HepG2 (cell line): ENCODE data around the gene CBLC. TPM values are rescaled to one million over a fixed set of nuclear protein-coding genes. Genes with fewer than 3 reads are reported as not detected.

ENCODE experiments used
- ATAC-seq: fragments of 200-7000 bp; cut with Tn5 transposase; 3 replicates; pipeline ENCODE4 v1.9.1; 2020; ENCODE audit warnings: mild to moderate bottlenecking, moderate library complexity
- BruUV-seq: library from RNA; stranded (reverse); fragments of 400-500 nt; replicated peaks from 2 replicates; lab custom pipeline; 2021; lab: Mats Ljungman, UMichigan
- CTCF ChIA-PET: fragments of 300-600 bp; formaldehyde crosslinking; extraction: SDS; loops from one replicate; lab custom pipeline; 2021; ENCODE audit warnings: low total read pairs, inconsistent platforms, low intra/inter-chr PET ratio; lab: Yijun Ruan, JAX
- POLR2A ChIA-PET: fragments of 350-600 bp; sonication (Branson Sonifier 250); formaldehyde crosslinking; loops from one replicate; lab custom pipeline; 2020; ENCODE audit warnings: antibody characterized with exemption, inconsistent platforms; lab: Yijun Ruan, JAX
- DNase-seq: peaks from one replicate; pipeline ENCODE4 v3.0.0-alpha.2; 2015; ENCODE audit warnings: low spot score
- FAIRE-seq: peaks from 3 replicates; lab custom pipeline; 2011; peaks lifted over from hg19 to GRCh38; lab: Jason Lieb, UNC
- H2AFZ ChIP-seq: one replicate; pipeline ENCODE4 v1.6.1; 2011; ENCODE audit warnings: low read length, inconsistent platforms
- H3K27ac ChIP-seq: fragments of 300-600 bp; 3 replicates; pipeline ENCODE4 v1.8.0; 2011; ENCODE audit warnings: mixed run types, mild to moderate bottlenecking, mixed read lengths, low read length, inconsistent platforms; ENCODE audit not compliant: insufficient read depth; ENCODE audit errors: extremely low read length
- H3K27me3 ChIP-seq, 2 experiments: fragments of 200-600 bp in 1 of 2; 2 replicates in 1 of 2; 3 replicates in 1 of 2; pipeline versions ENCODE4 v1.6.0 to v1.8.0; 2011; ENCODE audit warnings: low read length in 2 of 2, mild to moderate bottlenecking in 2 of 2, moderate library complexity in 2 of 2, inconsistent platforms in 1 of 2; ENCODE audit not compliant: insufficient read depth in 2 of 2, control insufficient read depth in 1 of 2
- H3K36me3 ChIP-seq, 2 experiments: fragments of 200-600 bp in 1 of 2; replicated peaks in 1 of 2; 2 replicates in 1 of 2; 3 replicates in 1 of 2; pipeline versions ENCODE4 v1.5.1 to v1.8.0; 2011; ENCODE audit warnings: low read length in 2 of 2, inconsistent platforms in 1 of 2; ENCODE audit not compliant: insufficient read depth in 2 of 2, control insufficient read depth in 1 of 2
- H3K4me1 ChIP-seq: 2 replicates; pipeline ENCODE4 v1.5.1; 2012; ENCODE audit warnings: low read length, inconsistent platforms; ENCODE audit not compliant: insufficient read depth
- H3K4me2 ChIP-seq: 2 replicates; pipeline ENCODE4 v1.6.0; 2011; ENCODE audit warnings: low read depth, low read length, inconsistent platforms
- H3K4me3 ChIP-seq, 3 experiments: fragments of 200-600 bp in 1 of 3; sonication (generic), shearing (Covaris generic) in 1 of 3; replicated peaks in 1 of 3; 2 replicates each; pipeline ENCODE4 v1.5.1; 2011 to 2016; ENCODE audit warnings: low read length in 3 of 3, inconsistent platforms in 2 of 3, low read depth in 2 of 3, mild to moderate bottlenecking in 2 of 3, control low read depth in 1 of 3, mixed read lengths in 1 of 3; ENCODE audit not compliant: insufficient read depth in 1 of 3
- H3K79me2 ChIP-seq: one replicate; pipeline ENCODE4 v1.6.1; 2011; ENCODE audit warnings: low read length, inconsistent platforms; ENCODE audit not compliant: insufficient read depth
- H3K9ac ChIP-seq: 2 replicates; pipeline ENCODE4 v1.6.0; 2011; ENCODE audit warnings: mild to moderate bottlenecking, low read depth, low read length, inconsistent platforms; ENCODE audit not compliant: insufficient read depth
- H3K9me3 ChIP-seq: 2 replicates; pipeline ENCODE4 v1.5.1; 2012; ENCODE audit warnings: mild to moderate bottlenecking, low read length
- H4K20me1 ChIP-seq: 2 replicates; pipeline ENCODE4 v1.6.0; 2011; ENCODE audit warnings: inconsistent platforms, mild to moderate bottlenecking, low read length, moderate library complexity; ENCODE audit not compliant: insufficient read depth
- FOXP4 ChIP-seq: sonication (generic); formaldehyde crosslinking; IDR thresholded peaks from 2 replicates; pipeline ENCODE4 v1.4.0; 2020; ENCODE audit warnings: missing genetic modification reagents
- POLR2A ChIP-seq, 2 experiments: IDR thresholded peaks; 2 replicates each; pipeline ENCODE4 v1.6.1; 2011; ENCODE audit warnings: low read depth in 2 of 2, low read length in 2 of 2, mild to moderate bottlenecking in 1 of 2, moderate library complexity in 1 of 2; ENCODE audit not compliant: insufficient read depth in 1 of 2
- RERE ChIP-seq: IDR thresholded peaks from 2 replicates; pipeline ENCODE4 v1.6.1; 2016; ENCODE audit warnings: low read depth, missing genetic modification reagents, missing compliant biosample characterization
- SIX1 ChIP-seq: sonication (generic); formaldehyde crosslinking; IDR thresholded peaks from 2 replicates; pipeline ENCODE4 v1.4.0; 2020; ENCODE audit warnings: missing genetic modification reagents, borderline replicate concordance
- SMAD1 ChIP-seq: sonication (generic); formaldehyde crosslinking; IDR thresholded peaks from 2 replicates; pipeline ENCODE4 v1.4.0; 2020; ENCODE audit warnings: missing genetic modification reagents, low read depth, mild to moderate bottlenecking, borderline replicate concordance
- SOX5 ChIP-seq: IDR thresholded peaks from 2 replicates; pipeline ENCODE4 v1.6.1; 2016; ENCODE audit warnings: borderline replicate concordance
- ZFP91 ChIP-seq: sonication (generic); formaldehyde crosslinking; IDR thresholded peaks from 2 replicates; pipeline ENCODE4 v1.9.0; 2022; ENCODE audit warnings: missing genetic modification reagents, mild to moderate bottlenecking, borderline replicate concordance
- ZNF687 ChIP-seq: sonication (generic); formaldehyde crosslinking; IDR thresholded peaks from 2 replicates; pipeline ENCODE4 v1.5.1; 2020; ENCODE audit warnings: mild to moderate bottlenecking, missing genetic modification reagents, moderate library complexity
- WGBS: methylation state at CpG from one replicate; pipeline ENCODE4 v1.1.6; 2017; ENCODE audit warnings: low lambda C conversion rate; 5-methylcytosine and 5-hydroxymethylcytosine counted together
- in situ Hi-C: cut with HindIII; loops from 2 replicates; pipeline ENCODE4 v1.10.0; 2017; ENCODE audit warnings: low pct_unique_long_range_greater_than_20kb; ENCODE audit not compliant: extremely low pct_ligation_motif_present
- intact Hi-C: fragments of 100-400 bp; cut with micrococcal nuclease; formaldehyde crosslinking; loops from one replicate; pipeline ENCODE4 v1.10.0; 2022; ENCODE audit not compliant: unreplicated experiment
- polyA plus RNA-seq, 8 experiments: library from polyadenylated mRNA; depleted of rRNA in 3 of 8; stranded (reverse) in 7 of 8; unstranded in 1 of 8; fragments of >200 nt; fragmentation: Illumina TruSeq in 4 of 8; extraction: Trizol in 4 of 8; gene quantifications; 2 replicates each; pipeline versions ENCODE4 v1.2.1 to v1.2.3, GENCODE V29; 2011 to 2016; ENCODE audit warnings: low read depth in 4 of 8, missing spikeins in 1 of 8, mixed read lengths in 1 of 8; ENCODE audit not compliant: insufficient read depth in 1 of 8
- total RNA-seq, 5 experiments: library from RNA; depleted of rRNA; stranded (reverse); fragments of >200 nt; fragmentation: Illumina TruSeq; extraction: Trizol; gene quantifications; 2 replicates each; pipeline ENCODE4 v1.2.3, GENCODE V29; 2016; ENCODE audit warnings: low read depth in 1 of 5

CBLC gene
- total and polyA plus RNA-seq, 2 of the 13 experiments (the other 11 are each of a cell fraction or from before 2014, with no cell fraction given): 1.8 to 2.6 TPM

DNA sequence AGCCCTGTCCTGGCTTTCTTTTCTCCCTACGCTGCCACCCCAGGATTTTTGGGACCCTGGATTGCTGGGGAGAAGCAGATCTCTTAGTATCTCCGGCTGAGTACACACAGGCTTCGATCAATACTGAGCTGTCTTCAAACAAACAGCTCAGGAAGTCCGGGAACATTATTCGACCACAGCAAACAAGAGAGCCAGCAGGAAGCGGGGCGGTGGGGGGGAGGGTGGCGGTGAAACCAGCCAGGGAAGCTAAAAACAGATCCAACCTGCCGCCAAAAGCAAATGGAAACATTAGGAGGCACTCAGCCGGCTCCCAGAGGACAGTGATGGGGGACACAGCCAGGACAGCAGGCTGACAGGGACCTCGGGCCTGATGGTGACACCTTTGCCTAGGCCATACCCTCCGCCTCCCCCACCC is 19.0 kb downstream of the CBLC start:
- Histone ChIP-seq H3K79me2 (no peaks in the 10 kb centered on the region), H3K9ac (peak overlapping the region; percentile 10; the same call in 1 of the 2 replicates), H3K36me3 (no peaks in the 10 kb centered on the region), H3K4me2 (peak overlapping the region; percentile 74), H3K4me3 (peak overlapping the region in 2 of 3 experiments; percentile 18 to 44; a peak in 2 of 6 replicates), H2AFZ (no peak overlapping the region), H3K27me3 (no peaks in the 10 kb centered on the region), H4K20me1 (no peaks in the 10 kb centered on the region), H3K27ac (peak overlapping the region; percentile 85), H3K9me3 (no peaks in the 10 kb centered on the region), H3K4me1 (peaks cover 82% of the 10 kb centered on the region)
- FAIRE-seq (peak; percentile 88), DNase-seq (peak; percentile 96), ATAC-seq (peak; percentile 76)
- BruUV-seq: no TSS peak
- ChIA-PET CTCF (interaction anchor here (1.0 kb wide), 1 partner anchor 49 kb away, joined by 4 read pairs; no protein-coding TSS in a partner anchor), POLR2A (interaction anchor here (0.6 to 4.9 kb wide), 18 partner anchors 11 to 301 kb away, joined by 3 to 76 read pairs (median 3); partner anchors contain the start of genes BCAM and NECTIN2)
- intact Hi-C loops (loop anchor here (1.0 kb wide), 1 partner anchor 12 kb away; no protein-coding TSS in a partner anchor), in situ Hi-C loops (loop anchor here (10.0 kb wide), 1 partner anchor 48 kb away; the partner anchor contains the start of gene NECTIN2)
- 2% methylated on average over 11 of the region's 12 CpGs for WGBS
- TF ChIP-seq POLR2A (IDR thresholded peaks at IDR 0.05; ENCODE audit: insufficient read depth in 1 of 2, low read depth in 2 of 2, low read length in 2 of 2): 0 out of 4 replicates have a peak, but pooled peaks of 1 of the 2 experiments have one; percentile 27
- peak; percentile 84 for TF ChIP-seq ZNF687 (CRISPR knock-in tag)
- 0 out of 2 replicates have a peak, but pooled peaks have one; percentile 34 for TF ChIP-seq ZFP91 (CRISPR knock-in tag)
- TF ChIP-seq RERE: 0 out of 2 replicates have a peak, but pooled peaks have one; percentile 20
- peak; percentile 79; the same call in 1 of the 2 replicates for TF ChIP-seq SIX1 (CRISPR knock-in tag)
- TF ChIP-seq SMAD1 (CRISPR knock-in tag): peak; percentile 71; the same call in 1 of the 2 replicates
- TF ChIP-seq FOXP4: peak; percentile 92
- peak; percentile 65; the same call in 1 of the 2 replicates for TF ChIP-seq SOX5
